T follicular helper cell (primary cell): ENCODE measurements around the gene PTPN1.
"Not testable (repeated sequence)": the region's sequence is repeated elsewhere in the genome, so short reads cannot be mapped to it uniquely, and the experiment has no call there.

Experiments
- DNase-seq: peaks from one replicate; pipeline ENCODE4 v3.0.0-alpha.2; 2020; ENCODE audit warnings: low read depth

The PTPN1 gene

DNA sequence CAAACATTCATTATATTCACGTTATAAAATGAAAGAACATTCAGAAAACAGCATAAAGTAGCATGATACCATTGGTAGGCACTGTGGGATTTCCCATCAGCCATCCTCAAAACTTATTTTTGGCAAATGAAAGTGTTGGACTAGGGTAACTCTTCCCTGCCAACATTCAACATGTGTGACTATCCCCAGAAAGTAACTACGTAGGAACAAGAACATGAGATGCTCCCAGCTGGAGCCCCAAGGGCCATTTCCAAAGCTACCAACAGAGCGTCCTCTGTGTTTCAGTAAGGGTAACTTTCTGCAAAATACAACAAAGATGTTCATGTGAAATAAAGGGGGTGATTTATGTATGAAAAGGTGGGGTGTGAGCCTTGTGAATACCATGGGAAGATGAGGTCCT, 28.4 kb upstream of the PTPN1 start:
- DNase-seq, result no peak

DNA sequence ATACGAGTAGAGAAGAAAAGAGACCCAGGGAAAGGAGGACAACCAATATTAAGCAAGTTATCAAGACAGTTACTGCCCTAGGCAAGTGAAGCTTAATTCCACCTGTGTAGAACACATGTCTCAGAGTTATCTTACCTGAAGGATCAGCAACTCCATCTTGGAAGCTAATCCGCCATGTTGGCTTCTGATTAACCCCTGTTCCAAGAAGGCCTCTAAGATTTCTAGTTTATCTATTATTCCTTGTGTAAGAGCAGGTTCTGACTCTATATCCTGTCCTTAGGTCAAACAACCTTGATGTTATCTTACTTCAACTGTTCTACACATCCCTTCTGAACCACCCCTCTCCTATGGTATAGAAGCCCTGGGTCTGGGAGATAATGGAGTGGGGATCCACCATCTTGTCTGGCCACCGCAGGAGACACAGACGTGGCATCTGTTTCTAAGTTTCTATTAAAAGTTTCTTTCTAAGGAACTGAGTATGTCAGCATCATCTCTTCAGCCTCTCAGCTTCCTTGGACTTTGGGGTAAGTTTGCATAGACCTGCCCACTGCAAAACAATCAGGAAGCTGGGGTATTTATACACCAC, 27.7 kb upstream of the PTPN1 start:
- no peak for DNase-seq

DNA sequence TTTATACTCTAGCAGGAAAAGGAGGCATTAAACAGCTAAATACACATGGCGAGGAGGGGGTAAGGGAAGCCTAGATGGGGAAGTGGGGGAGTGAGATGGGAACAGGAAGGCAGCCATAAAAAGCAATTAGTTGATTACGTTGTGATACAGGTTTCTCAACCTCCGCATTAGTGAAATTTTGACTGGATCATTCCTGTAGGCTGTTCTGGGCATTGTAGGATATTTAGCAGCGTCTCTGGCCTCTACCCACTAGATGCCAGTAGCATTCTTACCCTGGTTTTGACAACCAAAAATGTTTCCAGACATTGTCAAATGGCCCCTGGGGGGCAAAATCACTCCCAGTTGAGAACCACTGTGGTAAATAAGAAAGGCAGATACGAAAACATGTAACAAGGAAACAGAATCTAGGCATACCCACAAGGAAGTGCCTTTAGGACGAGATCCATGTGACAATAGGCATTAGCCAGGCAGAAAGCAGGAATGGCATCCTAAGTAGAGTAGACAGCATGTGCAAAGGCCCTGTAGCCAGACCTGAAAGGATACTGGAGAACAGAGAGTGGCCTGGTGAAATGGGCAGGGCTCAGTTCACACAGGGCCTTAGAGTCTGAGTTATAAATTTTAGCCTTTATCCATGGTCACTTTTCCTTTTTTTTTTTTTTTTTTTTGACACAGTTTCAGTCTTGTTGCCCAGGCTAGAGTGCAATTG, 25.8 kb upstream of the PTPN1 start:
- DNase-seq, result no peak

DNA sequence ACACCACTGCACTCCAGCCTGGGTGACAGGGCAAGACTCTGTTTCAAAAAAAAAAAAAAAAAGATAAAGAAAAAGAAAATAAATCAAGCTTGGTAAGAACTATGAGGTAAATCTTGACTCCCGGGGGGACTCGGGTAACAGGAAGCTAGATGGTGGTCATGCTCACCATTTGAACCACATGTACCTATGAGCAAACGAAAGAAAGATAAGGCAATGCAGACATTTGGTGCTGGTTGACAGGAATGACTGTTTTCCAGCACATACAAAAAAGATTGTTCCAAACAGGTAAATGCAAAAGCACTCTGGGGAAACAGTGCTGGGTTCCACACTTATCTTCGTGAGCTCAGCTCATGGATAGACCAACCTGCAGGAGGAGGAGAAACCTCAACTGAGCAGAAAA, 22.8 kb upstream of the PTPN1 start:
- DNase-seq, result no peak

DNA sequence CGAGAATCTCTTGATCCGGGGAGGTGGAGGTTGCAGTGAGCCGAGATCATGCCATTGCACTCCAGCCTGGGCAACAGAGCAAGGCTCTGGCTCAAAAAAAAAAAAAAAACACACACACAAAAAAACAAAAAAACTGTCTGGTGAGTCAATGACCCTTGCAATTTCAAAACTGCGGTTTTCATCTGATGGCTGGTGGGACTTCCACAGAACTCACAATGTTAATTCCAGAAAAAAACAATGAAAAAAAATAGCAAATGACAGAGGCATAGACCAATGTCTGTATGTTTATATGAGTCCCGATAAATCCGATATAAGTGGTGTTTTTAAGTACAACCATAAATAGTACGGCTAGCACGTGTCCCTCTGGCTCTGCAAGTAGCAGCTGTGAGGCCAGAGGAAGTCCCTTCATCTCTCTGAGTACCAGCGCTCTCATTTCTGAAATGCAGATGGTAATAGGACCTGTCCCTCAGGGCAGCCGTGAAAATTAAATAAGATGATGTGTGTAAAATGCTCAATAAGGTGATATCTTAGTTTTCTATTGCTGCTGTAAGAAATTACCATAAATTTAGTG, 21.9 kb upstream of the PTPN1 start:
- DNase-seq, result no peak

DNA sequence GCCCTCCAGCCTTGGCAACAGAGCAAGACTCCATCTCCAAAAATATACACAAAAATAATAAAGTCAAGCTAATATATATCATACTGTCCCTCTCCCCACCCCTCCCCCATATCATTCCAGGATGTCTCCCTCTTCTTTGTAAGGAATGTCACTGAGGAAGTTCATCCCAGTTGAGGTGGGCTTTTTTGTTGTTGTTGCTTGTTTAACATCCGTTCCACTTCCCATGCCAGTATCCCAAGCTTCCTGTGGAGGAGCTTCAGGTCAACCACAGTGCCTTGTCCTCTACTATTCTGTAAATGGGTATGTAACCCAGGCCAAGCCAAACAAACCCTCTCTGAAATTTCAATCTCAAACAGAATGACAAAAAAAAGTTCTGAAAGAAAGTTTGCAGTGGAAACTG, 19.0 kb upstream of the PTPN1 start:
- DNase-seq, result no peak

DNA sequence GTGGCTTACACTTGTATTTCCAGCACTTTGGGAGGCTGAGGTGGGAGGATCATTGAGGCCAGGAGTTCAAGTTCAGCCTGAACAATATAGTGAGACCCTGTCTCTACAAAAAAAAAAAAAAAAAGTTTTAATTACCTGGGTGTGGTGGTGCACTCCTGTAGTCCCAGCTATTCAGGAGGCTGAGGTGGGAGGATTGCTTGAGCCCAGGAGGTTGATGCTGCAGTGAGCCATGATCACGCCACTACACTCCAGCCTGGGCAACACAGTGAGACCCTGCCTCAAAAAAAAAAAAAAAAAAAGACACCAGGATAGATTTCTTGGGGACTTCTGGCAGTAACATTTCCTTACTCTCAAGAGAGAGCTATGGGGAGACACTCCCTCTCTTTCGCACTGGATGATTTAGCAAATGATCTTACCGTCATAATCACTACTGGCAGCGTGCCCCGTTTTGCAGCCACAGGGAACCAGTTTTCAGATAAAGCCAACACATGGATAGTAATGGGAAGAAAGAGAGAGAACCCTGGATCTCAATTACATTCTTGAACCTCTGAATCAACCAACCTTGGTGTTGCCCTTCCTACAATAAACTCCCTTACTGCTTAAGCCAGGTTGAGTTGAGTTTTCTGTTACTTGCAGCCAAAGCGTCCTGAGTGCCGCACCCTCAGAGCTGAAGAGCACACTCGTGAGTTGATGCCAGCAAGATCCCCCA, 18.1 kb upstream of the PTPN1 start:
- DNase-seq, result no peak

DNA sequence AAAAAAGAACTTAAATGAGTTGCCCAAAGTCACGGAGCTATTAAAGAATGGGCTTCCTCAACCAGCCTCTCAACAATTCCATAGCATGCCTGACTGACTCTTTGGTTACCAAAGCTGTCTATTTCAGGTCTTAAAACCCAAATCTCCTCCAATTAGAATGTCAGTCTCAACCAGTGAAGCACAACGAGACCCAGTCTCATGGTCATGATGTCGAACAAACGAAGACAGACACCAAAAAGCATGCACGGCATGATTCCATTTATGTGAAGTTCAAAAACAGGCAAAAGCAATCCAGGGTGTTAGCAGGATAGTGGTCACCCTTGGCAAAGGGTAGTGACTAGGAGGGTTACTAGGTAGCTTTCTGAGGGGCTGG, 16.3 kb upstream of the PTPN1 start:
- DNase-seq, result no peak

DNA sequence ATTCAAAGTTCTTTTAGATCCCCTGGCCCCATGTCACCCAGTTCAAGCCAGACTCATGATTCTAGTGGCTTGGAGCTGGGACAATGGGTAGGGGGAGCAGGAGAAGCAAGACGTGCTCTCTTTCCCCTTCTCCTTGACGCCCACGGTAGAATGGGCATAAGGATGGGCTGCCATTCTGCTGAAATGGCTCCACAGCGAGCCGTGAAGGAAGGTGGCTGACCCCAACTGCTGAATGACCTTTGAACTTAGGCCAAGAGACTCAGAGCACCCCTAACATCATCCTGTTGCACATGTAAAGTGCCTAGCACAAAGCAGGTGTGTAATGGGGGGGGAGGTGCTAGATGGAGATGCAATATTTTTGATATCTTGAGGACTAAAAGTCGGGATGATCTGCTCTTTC, 15.8 kb upstream of the PTPN1 start:
- no peak for DNase-seq

DNA sequence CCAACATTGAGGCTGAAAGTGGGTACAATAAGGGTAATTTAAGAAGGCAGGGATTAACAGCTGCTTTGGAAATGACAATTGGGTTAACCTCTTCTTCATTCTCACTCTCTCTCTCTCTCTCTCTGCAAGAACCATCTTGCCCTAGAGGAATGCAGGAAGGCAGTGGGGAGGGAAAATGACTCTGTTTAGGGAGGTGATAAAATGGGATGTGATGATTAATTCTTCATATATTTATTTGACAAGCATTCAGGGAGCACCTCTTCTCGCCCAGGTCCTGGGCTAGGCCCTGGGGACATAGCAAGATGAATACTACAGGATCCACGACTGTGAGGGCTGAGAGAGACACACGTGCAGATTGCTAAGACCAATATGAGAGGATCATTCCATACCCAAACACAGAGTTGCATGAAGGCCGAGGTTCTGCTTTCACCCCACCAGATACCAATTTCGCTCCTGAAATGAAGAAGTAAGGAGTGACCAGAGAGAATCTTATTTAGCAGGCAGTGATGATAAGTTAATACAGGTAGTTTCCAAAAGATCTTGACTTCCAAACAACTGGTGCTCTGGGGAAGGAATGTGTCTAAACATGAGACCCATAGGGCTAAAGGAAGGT, 13.3 kb upstream of the PTPN1 start:
- DNase-seq, result no peak

DNA sequence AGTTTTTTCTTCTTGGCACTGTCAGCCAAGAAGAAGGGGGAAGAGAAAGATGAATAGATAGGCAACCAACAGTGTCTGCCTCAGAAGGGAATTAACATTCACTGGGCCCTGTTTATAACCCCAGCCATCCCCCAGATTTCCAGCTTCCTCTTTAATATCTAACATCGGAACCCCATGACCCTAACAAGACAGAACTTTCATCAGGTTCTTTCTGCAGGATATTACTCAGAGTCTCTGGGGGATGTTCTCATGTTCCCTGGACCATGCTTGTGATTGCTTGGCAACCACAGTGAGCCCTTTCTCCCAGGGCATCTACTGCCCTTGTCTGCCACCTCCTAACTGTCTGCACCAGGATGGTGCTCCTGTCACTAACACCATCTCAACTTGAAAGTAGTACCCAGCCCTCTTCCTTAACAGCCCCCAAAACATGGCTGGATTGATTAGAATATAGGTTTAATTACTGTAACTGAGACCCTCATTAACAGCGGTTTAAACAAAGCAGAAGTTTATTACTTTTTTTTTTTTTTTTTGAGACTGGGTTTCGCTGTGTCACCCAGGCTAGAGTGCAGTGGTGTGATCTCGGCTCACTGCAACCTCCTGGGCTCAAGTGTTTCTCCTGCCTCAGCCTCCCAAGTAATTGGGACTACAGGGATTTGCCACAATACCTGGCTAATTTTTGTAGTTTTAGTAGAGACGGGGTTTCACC, 12.0 kb upstream of the PTPN1 start:
- DNase-seq, result no peak

DNA sequence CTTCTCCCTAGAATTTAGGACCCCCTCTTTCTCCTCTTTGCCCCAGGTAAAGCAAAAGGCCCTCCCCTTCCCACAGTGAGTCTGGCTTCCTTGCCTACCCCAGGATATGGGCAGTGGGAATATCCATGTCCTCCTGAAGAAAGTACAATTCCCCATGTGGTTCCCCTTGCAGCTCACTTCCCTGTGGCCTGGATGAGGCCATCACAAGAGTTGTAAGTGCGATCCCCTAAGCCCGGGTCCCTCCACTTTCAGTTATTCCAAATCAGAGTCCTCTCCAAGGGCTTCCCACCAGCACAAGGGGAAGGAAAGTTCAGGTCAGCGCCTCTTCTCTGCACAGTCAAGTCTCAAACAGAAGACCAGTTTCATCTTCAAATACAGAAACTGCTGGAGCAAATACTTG, 10.2 kb upstream of the PTPN1 start:
- no peak for DNase-seq

DNA sequence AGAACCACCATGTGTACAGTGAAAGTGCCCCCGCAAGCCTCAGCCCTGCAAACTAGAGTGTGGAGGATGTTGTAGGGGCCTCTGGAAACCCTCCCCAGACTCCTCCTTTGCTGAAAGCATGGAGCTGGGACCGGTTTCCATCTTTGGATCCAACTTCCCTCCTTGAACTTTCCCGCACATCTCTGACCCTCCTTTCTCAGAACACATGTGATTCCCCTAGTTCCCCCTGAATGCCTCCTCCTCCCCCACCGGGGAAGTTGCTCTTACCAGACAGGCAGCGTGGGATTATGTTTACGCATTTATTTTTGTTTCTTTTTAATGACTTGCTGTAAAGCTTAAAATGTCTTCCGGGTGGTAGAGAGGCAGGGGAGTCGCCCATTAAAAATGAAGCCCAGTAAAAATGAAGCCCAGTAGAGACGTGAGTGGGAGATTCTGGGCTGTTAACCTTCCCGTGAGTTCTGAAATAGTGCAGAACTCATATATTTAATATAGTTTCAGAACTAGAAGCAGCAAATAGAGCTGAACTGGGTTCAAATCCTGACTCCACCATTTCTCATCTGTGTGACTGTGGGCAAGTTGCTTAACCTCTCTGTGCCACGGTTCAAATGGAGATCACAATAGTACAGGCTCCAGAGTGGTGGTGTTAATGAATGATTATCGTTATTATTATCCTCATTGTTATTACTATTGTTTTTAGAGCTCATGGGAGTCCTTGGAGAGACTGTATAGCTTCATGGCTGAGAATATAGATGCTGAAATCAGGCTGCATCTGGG, 8.0 kb upstream of the PTPN1 start:
- DNase-seq, result no peak

DNA sequence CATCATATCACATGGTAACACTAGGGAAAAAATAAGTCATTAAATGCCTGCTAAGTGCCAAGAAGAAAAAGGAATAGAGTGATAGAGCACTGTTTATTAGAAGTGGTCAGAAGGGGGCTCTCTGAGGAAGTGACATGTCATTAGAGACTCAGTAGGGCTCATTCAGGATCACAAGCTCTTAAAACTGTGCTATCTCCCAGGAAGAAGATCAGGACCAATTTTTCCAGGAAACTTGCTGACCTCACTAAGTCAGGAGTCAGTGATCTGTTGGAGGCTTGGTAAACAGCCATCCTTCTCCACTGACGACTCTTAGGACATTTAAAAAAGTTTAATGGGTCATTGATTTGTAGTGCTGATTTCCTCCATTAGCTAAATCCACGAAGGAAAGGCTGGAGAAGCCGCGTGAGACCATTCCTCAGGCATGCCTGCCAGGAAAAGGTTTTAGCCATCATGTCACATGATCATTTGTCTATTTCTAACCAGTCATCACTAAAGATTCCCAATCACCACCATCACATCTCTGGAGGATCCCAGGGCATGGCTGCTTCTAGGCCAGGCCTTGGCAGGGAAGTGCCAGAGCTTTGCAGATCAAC, 5.9 kb upstream of the PTPN1 start:
- no peak for DNase-seq

DNA sequence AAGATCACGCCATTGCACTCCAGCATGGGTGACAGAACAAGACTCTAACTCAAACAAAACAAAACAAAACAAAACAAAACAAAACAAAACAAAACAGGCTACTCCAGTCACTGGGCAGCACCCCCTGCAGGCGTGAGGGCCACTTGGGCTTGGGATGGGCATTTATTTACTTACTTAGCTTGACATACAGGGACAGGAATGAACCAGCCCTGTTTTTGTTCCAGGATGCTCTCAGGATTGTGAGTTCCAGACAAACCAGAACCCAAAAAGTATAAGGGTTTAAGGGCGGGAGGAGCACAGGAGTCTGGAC, 4.0 kb upstream of the PTPN1 start:
- no peak for DNase-seq

DNA sequence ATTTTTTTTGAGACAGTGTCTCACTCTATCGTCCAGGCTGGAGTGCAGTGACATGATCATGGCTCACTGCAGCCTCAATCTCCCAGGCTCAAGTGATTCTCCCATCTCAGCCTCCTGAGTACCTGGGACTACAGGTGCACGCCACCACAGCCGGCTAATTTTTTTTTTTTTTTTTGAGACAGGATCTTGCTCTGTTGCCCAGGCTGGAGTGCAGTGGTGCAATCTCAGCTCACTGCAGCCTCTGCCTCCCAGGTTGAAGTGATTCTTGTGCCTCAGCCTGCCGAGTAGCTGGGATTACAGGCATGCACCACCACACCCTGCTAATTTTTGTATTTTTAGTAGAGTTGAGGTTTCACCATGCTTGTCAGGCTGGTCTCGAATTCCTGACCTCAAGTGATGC, 2.4 kb upstream of the PTPN1 start:
- not testable (repeated sequence) for DNase-seq

DNA sequence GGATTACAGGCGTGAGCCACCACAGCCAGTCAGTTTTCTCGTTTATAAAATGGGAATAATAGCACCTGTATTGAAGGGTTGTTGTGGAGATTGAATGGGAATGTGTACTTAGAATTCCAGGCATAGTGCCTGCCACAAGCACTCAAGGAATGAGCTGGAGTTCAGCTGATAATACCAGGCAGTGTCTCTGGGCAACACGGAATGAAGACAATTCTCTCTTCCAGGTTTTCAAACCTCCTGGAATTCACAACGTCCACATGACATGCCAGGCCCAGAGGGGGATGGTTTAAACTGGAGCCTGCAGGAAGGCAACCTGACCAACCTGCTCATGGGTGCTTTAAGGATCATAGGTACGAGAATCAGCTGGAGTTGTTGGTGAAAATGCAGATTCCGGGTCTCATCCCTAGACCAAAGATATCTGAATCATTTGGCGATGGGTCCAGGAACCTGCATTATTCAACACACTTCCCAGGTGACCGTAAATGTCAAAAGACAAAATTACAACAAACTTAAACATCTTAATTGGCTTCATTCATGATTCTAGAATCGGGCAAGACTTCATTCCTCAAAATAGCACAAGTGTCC, 1.9 kb upstream of the PTPN1 start:
- DNase-seq, result no peak

DNA sequence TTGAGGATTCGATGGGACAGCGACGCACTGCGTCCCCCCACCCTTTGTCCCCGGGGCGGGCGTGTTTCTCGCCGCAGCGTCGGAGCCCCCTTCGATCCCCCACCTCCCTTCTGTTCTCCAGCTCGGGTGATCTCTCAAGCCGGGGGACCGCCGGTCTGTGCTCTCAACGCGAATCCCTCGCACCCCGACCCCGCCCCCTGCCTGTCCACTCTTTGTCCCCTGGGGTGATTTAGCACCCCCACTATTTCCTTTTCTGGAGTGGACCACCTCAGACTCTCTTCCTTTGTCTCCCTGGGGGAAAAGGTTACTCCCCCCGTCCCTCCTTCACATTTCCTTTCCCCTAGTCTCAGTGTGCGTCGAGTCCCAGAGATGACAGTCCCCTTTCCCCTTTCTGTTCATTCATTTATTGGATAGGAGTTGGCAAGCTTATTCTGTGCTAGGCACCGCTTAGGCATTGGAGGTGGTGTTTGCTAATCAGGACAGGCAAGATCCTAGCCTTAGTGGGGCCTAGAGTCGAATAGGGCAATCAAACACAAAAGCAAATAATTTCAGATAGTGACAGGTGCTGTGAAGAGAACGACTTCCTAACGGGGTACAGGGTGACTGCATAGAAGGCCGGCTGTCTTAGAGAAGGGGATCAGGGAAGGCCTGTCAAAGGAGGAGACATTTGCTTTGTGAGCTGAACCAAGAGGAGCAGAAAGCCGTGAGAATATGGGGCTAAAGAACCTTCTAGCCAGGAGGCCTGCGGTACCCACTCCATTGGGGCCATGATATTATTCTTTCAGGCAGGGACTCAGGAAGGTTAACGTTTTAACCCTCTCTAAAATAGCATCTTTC, 741 bp downstream of the PTPN1 start:
- DNase-seq, result no peak

DNA sequence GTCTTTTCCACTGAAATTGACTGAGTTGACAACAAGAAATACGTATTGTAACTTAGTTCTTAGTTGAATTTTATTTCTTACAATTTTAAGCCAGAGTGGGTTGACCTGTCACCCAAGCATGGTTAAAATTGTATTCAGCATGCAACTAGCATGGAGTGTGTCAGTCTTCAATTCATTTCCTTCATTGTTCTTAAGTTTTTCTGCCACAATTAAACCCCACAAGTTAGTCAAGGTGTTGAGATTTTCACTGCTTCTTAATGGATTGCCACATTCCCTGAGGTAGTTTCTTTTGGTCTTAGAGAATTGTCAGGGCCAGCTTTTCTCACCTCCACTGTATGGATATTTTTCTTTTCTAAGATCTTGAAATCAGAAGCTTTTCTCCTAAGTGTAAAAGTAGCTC, 2.1 kb downstream of the PTPN1 start:
- no peak for DNase-seq
